Testis (tissue), 2 donors: ENCODE data around the gene TNP2.

ENCODE experiments used
- CTCF ChIP-seq, 3 experiments: fragments of 450-650 bp in 2 of 3; fragments of 200-600 bp in 1 of 3; sonication (generic) in 1 of 3; IDR thresholded peaks; one replicate each; pipeline ENCODE4 v1.5.1; 2016 to 2019; ENCODE audit warnings: antibody characterized with exemption in 3 of 3, mild to moderate bottlenecking in 2 of 3, moderate library complexity in 1 of 3
- POLR2A ChIP-seq: fragments of 450-650 bp; IDR thresholded peaks from one replicate; pipeline ENCODE4 v1.6.1; 2017; ENCODE audit warnings: antibody characterized with exemption, mild to moderate bottlenecking, moderate library complexity

GRCh38 chr16:11268921-11269375, at the start of gene TNP2:
- TF ChIP-seq POLR2A (no peak), CTCF (IDR thresholded peaks at IDR 0.05) (no peak)
